Stimulated activated CD8-positive, alpha-beta memory T cell treated with anti-CD3 and anti-CD28 coated beads, Interleukin-15, amount 100 ng/mL, for 4 hours (primary cell): ENCODE measurements around the gene ANO5.

Source experiments
- DNase-seq, 2 donors: peaks; one replicate each; pipeline ENCODE4 v3.0.0-alpha.2; 2020; ENCODE audit warnings: low read depth in 2 of 2

ANO5 gene

GRCh38 chr11:22192642-22193347 is at the start of gene ANO5:
Gene ANO5 (plus strand): TSS chr11:22193085. CDS start chr11:22193493, 408 bp downstream.
- DNase-seq, result no peak

- DNase-seq, result no peak
Observed at GRCh38 chr11:22151649-22152197, 41.2 kb upstream of the ANO5 start.

GRCh38 chr11:22157531-22157930 is 35.4 kb upstream of the ANO5 start:
- DNase-seq, result no peak

- no peak for DNase-seq
Observed at GRCh38 chr11:22161489-22161888, 31.4 kb upstream of the ANO5 start.

- DNase-seq, result no peak
Observed at GRCh38 chr11:22162756-22163155, 30.1 kb upstream of the ANO5 start.

- no peak for DNase-seq
Observed at GRCh38 chr11:22163394-22163797, 29.5 kb upstream of the ANO5 start.

GRCh38 chr11:22165087-22165486 is 27.8 kb upstream of the ANO5 start:
- no peak for DNase-seq

GRCh38 chr11:22165759-22166513 is 26.9 kb upstream of the ANO5 start:
- DNase-seq, result no peak

- no peak for DNase-seq
Observed at GRCh38 chr11:22169833-22170232, 23.1 kb upstream of the ANO5 start.

- no peak for DNase-seq
Observed at GRCh38 chr11:22173532-22173931, 19.4 kb upstream of the ANO5 start.

GRCh38 chr11:22177186-22177585 is 15.7 kb upstream of the ANO5 start:
- no peak for DNase-seq

- no peak for DNase-seq
Observed at GRCh38 chr11:22179626-22180025, 13.3 kb upstream of the ANO5 start.

- no peak for DNase-seq
Observed at GRCh38 chr11:22180131-22180530, 12.8 kb upstream of the ANO5 start.

GRCh38 chr11:22189660-22190059 is 3.2 kb upstream of the ANO5 start:
- DNase-seq, result no peak

GRCh38 chr11:22190827-22191463 is 1.9 kb upstream of the ANO5 start:
- no peak for DNase-seq

- no peak for DNase-seq
Observed at GRCh38 chr11:22192289-22192641, 620 bp upstream of the ANO5 start.

- no peak for DNase-seq
Observed at GRCh38 chr11:22193348-22194051, 615 bp downstream of the ANO5 start.

- no peak for DNase-seq
Observed at GRCh38 chr11:22194306-22194705, 1.4 kb downstream of the ANO5 start.

GRCh38 chr11:22194907-22195306 is 2.0 kb downstream of the ANO5 start:
- DNase-seq, result no peak

- no peak for DNase-seq
Observed at GRCh38 chr11:22197139-22198005, 4.5 kb downstream of the ANO5 start.

- no peak for DNase-seq
Observed at GRCh38 chr11:22199243-22199642, 6.4 kb downstream of the ANO5 start.
